ENCODE measurements around the gene SNAPIN.

Gene SNAPIN

GRCh38 chr1:153678519-153679336, 20.2 kb downstream of the SNAPIN start, which contains the start of gene NPR1:
NPR1 (plus strand) TSS chr1:153678688; CDS start chr1:153679109, 421 bp downstream.
- DNase-seq (ENCODE audit: low read depth in 2 of 2) = no peak

- no peak for DNase-seq (ENCODE audit: low read depth in 2 of 2)
Observed at GRCh38 chr1:153679337-153680119, 21.0 kb downstream of the SNAPIN start.

- DNase-seq (ENCODE audit: low read depth in 2 of 2) = no peak
Observed at GRCh38 chr1:153680120-153680403, 21.6 kb downstream of the SNAPIN start.

- no peak for DNase-seq (ENCODE audit: low read depth in 2 of 2)
Observed at GRCh38 chr1:153682730-153683129, 24.2 kb downstream of the SNAPIN start.

- DNase-seq (ENCODE audit: low read depth in 2 of 2) = no peak
Observed at GRCh38 chr1:153683854-153684253, 25.4 kb downstream of the SNAPIN start.

- DNase-seq (ENCODE audit: low read depth in 2 of 2) = no peak
Observed at GRCh38 chr1:153684892-153685291, 26.4 kb downstream of the SNAPIN start.

GRCh38 chr1:153685544-153686340, 27.2 kb downstream of the SNAPIN start:
- no peak for DNase-seq (ENCODE audit: low read depth in 2 of 2)

- DNase-seq (ENCODE audit: low read depth in 2 of 2) = no peak
Observed at GRCh38 chr1:153687346-153688125, 29.0 kb downstream of the SNAPIN start.

- DNase-seq (ENCODE audit: low read depth in 2 of 2) = no peak
Observed at GRCh38 chr1:153688276-153688675, 29.8 kb downstream of the SNAPIN start.

GRCh38 chr1:153688736-153689328, 30.3 kb downstream of the SNAPIN start:
- DNase-seq (ENCODE audit: low read depth in 2 of 2) = no peak

- no peak for DNase-seq (ENCODE audit: low read depth in 2 of 2)
Observed at GRCh38 chr1:153693466-153693865, 35.0 kb downstream of the SNAPIN start.

- DNase-seq (ENCODE audit: low read depth in 2 of 2) = no peak
Observed at GRCh38 chr1:153696741-153697140, 38.2 kb downstream of the SNAPIN start.

- DNase-seq (ENCODE audit: low read depth in 2 of 2) = no peak
Observed at GRCh38 chr1:153697191-153698019, 38.9 kb downstream of the SNAPIN start.

- DNase-seq (ENCODE audit: low read depth in 2 of 2) = no peak
Observed at GRCh38 chr1:153698020-153698922, 39.8 kb downstream of the SNAPIN start.

GRCh38 chr1:153698923-153699714, 40.6 kb downstream of the SNAPIN start:
- DNase-seq (ENCODE audit: low read depth in 2 of 2) = no peak

- DNase-seq (ENCODE audit: low read depth in 2 of 2) = no peak
Observed at GRCh38 chr1:153699768-153700167, 41.3 kb downstream of the SNAPIN start.

GRCh38 chr1:153705484-153705883, 47.0 kb downstream of the SNAPIN start:
- no peak for DNase-seq (ENCODE audit: low read depth in 2 of 2)

GRCh38 chr1:153711026-153711425, 52.5 kb downstream of the SNAPIN start:
- DNase-seq (ENCODE audit: low read depth in 2 of 2) = no peak
